ENCODE data around the gene VMP1. TPM values are rescaled to one million over a fixed set of nuclear protein-coding genes. Genes with fewer than 3 reads are reported as not detected.
A peak's percentile ranks its signal among the peaks of the same experiment; 100 is the strongest.

The VMP1 gene
- polyA plus RNA-seq, 2 of the 4 experiments (the other 2 are of a cell fraction): 395 to 726 TPM

DNA sequence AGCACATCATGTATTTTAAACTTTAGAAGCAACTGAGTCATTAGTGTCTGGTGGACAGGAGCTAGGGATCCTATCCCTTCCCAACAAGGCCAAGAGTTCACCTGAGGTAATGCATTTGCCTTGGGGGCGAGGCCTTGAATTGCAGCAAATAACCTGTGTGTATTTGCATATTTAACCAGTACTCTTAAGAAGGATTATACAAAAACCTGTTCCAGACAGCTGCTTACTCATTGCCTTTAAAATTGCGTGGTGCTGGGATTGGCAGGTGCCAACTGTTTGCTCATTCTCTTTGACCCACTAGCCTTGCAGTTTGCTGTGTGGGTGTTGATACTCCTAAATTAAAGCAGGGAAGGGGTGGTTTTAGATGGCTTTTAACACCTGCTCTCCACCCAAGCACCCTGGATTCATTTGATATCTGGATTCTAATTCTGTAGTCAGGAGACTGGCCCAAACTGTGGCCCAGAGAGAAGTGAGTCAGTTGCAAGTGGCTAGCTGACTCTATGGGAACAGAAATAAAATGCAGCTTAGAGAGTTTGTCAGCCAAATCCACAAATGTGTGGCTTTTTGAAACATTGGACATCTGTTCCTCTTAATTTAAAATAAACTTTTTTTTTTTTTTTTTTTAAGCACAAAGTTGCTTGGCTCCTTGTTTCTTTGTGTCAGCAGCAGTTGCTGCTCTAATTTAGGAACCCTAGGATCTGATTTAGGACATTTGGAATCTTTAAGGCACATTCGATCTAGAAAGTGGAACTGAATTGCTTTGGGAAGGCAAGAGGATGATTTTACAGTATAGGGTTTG is 138.3 kb downstream of the VMP1 start (continued):
- TF ChIP-seq, protein P1, sequence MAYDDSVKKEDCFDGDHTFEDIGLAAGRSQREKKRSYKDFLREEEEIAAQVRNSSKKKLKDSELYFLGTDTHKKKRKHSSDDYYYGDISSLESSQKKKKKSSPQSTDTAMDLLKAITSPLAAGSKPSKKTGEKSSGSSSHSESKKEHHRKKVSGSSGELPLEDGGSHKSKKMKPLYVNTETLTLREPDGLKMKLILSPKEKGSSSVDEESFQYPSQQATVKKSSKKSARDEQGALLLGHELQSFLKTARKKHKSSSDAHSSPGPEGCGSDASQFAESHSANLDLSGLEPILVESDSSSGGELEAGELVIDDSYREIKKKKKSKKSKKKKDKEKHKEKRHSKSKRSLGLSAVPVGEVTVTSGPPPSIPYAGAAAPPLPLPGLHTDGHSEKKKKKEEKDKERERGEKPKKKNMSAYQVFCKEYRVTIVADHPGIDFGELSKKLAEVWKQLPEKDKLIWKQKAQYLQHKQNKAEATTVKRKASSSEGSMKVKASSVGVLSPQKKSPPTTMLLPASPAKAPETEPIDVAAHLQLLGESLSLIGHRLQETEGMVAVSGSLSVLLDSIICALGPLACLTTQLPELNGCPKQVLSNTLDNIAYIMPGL (CRISPR knock-in tag; IDR thresholded peaks at IDR 0.05; ENCODE audit: borderline replicate concordance): peak; percentile 90
- TF ChIP-seq POLR2A (IDR thresholded peaks at IDR 0.05; ENCODE audit: low read length): no peak; the same call in 1 of the 2 replicates
- TF ChIP-seq FOSB (CRISPR knock-in tag; IDR thresholded peaks at IDR 0.05): peak; percentile 93
- peak; percentile 82; the same call in 1 of the 2 replicates for TF ChIP-seq EHF (CRISPR knock-in tag; IDR thresholded peaks at IDR 0.05)
- no peak for TF ChIP-seq KDM1A (IDR thresholded peaks at IDR 0.05; ENCODE audit: low read depth)
- TF ChIP-seq, protein P2, sequence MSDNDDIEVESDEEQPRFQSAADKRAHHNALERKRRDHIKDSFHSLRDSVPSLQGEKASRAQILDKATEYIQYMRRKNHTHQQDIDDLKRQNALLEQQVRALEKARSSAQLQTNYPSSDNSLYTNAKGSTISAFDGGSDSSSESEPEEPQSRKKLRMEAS (IDR thresholded peaks at IDR 0.05): peak; percentile 90
- TF ChIP-seq ESRRA (IDR thresholded peaks at IDR 0.05; ENCODE audit: borderline replicate concordance, low read length): no peak
- no peak for TF ChIP-seq ZC3H11A (IDR thresholded peaks at IDR 0.05)
- no peak for TF ChIP-seq ZFP36 (IDR thresholded peaks at IDR 0.05; ENCODE audit: borderline replicate concordance, partially characterized antibody)
- TF ChIP-seq HEYL (CRISPR knock-in tag; IDR thresholded peaks at IDR 0.05): no peak
- TF ChIP-seq, protein P3, sequence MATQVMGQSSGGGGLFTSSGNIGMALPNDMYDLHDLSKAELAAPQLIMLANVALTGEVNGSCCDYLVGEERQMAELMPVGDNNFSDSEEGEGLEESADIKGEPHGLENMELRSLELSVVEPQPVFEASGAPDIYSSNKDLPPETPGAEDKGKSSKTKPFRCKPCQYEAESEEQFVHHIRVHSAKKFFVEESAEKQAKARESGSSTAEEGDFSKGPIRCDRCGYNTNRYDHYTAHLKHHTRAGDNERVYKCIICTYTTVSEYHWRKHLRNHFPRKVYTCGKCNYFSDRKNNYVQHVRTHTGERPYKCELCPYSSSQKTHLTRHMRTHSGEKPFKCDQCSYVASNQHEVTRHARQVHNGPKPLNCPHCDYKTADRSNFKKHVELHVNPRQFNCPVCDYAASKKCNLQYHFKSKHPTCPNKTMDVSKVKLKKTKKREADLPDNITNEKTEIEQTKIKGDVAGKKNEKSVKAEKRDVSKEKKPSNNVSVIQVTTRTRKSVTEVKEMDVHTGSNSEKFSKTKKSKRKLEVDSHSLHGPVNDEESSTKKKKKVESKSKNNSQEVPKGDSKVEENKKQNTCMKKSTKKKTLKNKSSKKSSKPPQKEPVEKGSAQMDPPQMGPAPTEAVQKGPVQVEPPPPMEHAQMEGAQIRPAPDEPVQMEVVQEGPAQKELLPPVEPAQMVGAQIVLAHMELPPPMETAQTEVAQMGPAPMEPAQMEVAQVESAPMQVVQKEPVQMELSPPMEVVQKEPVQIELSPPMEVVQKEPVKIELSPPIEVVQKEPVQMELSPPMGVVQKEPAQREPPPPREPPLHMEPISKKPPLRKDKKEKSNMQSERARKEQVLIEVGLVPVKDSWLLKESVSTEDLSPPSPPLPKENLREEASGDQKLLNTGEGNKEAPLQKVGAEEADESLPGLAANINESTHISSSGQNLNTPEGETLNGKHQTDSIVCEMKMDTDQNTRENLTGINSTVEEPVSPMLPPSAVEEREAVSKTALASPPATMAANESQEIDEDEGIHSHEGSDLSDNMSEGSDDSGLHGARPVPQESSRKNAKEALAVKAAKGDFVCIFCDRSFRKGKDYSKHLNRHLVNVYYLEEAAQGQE (IDR thresholded peaks at IDR 0.05): no peak; the same call in 1 of the 2 replicates
- no peak for TF ChIP-seq EHMT2 (IDR thresholded peaks at IDR 0.05; ENCODE audit: low read depth)
- TF ChIP-seq, protein P4, sequence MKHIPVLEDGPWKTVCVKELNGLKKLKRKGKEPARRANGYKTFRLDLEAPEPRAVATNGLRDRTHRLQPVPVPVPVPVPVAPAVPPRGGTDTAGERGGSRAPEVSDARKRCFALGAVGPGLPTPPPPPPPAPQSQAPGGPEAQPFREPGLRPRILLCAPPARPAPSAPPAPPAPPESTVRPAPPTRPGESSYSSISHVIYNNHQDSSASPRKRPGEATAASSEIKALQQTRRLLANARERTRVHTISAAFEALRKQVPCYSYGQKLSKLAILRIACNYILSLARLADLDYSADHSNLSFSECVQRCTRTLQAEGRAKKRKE (CRISPR knock-in tag; IDR thresholded peaks at IDR 0.05; ENCODE audit: low read depth): peak; percentile 84
- no peak for TF ChIP-seq NR3C1 (IDR thresholded peaks at IDR 0.05)
- TF ChIP-seq CHD4 (IDR thresholded peaks at IDR 0.05; ENCODE audit: borderline replicate concordance): no peak
- peak; percentile 67 for TF ChIP-seq HOXB13 (CRISPR knock-in tag; IDR thresholded peaks at IDR 0.05; ENCODE audit: low read depth)
- TF ChIP-seq TP53 (CRISPR knock-in tag; IDR thresholded peaks at IDR 0.05): peak; percentile 99
- no peak for TF ChIP-seq SMC3 (IDR thresholded peaks at IDR 0.05)
- TF ChIP-seq MAZ (IDR thresholded peaks at IDR 0.05; ENCODE audit: borderline replicate concordance, low read depth, low read length): peak; percentile 31; the same call in 1 of the 2 replicates
- peak; percentile 68; the same call in 1 of the 2 replicates for TF ChIP-seq FOSL2 (IDR thresholded peaks at IDR 0.05)
- peak; percentile 92 for TF ChIP-seq FOSL2 (CRISPR knock-in tag; IDR thresholded peaks at IDR 0.05)
- TF ChIP-seq MYC (IDR thresholded peaks at IDR 0.05; ENCODE audit: borderline replicate concordance, low read length): no peak
- peak; percentile 29; the same call in 1 of the 2 replicates for TF ChIP-seq BHLHE40 (IDR thresholded peaks at IDR 0.05; ENCODE audit: low read depth, low read length)
- TF ChIP-seq RCOR1 (IDR thresholded peaks at IDR 0.05; ENCODE audit: low read depth, low read length): no peak
- no peak for TF ChIP-seq HDAC2 (IDR thresholded peaks at IDR 0.05)
- peak; percentile 95 for TF ChIP-seq TFCP2L1 (CRISPR knock-in tag; IDR thresholded peaks at IDR 0.05)
- TF ChIP-seq GATA3 (IDR thresholded peaks at IDR 0.05; ENCODE audit: borderline replicate concordance): peak; percentile 97
